HG03460 (cell line): Measurements from ENCODE around the gene TUBA4A.

Source experiments
- ATAC-seq: cut with Tn5 transposase; IDR thresholded peaks from one replicate; pipeline ENCODE4 v1.9.1; 2021; ENCODE audit not compliant: unreplicated experiment

TUBA4A gene

GRCh38 chr2:219244789-219245147, 8.9 kb downstream of the TUBA4A start:
- ATAC-seq: no peak

- ATAC-seq: no peak
Measured at GRCh38 chr2:219243291-219243761, 10.4 kb downstream of the TUBA4A start.

- ATAC-seq: no peak
Measured at GRCh38 chr2:219234331-219234730, 19.4 kb downstream of the TUBA4A start.

- ATAC-seq: peak; percentile 20
Measured at GRCh38 chr2:219230059-219230540, 23.6 kb downstream of the TUBA4A start.

GRCh38 chr2:219229305-219230058, 24.2 kb downstream of the TUBA4A start, which contains the start of the genes ANKZF1 and ATG9A:
TSS of gene ANKZF1 (plus strand) at chr2:219229806. CDS start at chr2:219230258, 452 bp downstream.
TSS of gene ATG9A (minus strand) at chr2:219229636. CDS start at chr2:219228024, 1,612 bp downstream.
- ATAC-seq: peak; percentile 96

GRCh38 chr2:219228911-219229304, 24.8 kb downstream of the TUBA4A start:
- no peak for ATAC-seq

GRCh38 chr2:219228041-219228910, 25.4 kb downstream of the TUBA4A start:
- ATAC-seq: no peak

GRCh38 chr2:219225350-219225749, 28.4 kb downstream of the TUBA4A start:
- ATAC-seq: no peak

- ATAC-seq: no peak
Measured at GRCh38 chr2:219223831-219224610, 29.7 kb downstream of the TUBA4A start.

GRCh38 chr2:219221957-219222518, 31.7 kb downstream of the TUBA4A start:
- ATAC-seq: no peak

GRCh38 chr2:219220652-219221402, 32.9 kb downstream of the TUBA4A start:
- no peak for ATAC-seq

- ATAC-seq: no peak
Measured at GRCh38 chr2:219219784-219220532, 33.8 kb downstream of the TUBA4A start.

- ATAC-seq: peak; percentile 85
Measured at GRCh38 chr2:219218732-219219701, 34.7 kb downstream of the TUBA4A start, which contains the start of gene ABCB6. TSS of gene ABCB6 (minus strand) at chr2:219218958. CDS start at chr2:219218673, 285 bp downstream.

GRCh38 chr2:219218217-219218731, 35.4 kb downstream of the TUBA4A start:
- ATAC-seq: peak; percentile 26

- no peak for ATAC-seq
Measured at GRCh38 chr2:219216535-219216915, 37.2 kb downstream of the TUBA4A start.

- ATAC-seq: no peak
Measured at GRCh38 chr2:219215871-219216534, 37.7 kb downstream of the TUBA4A start.

- no peak for ATAC-seq
Measured at GRCh38 chr2:219214786-219215185, 38.9 kb downstream of the TUBA4A start.
